Naive thymus-derived CD4-positive, alpha-beta T cell (primary cell): ENCODE measurements around the gene MAGEL2. TPM values are rescaled to one million over a fixed set of nuclear protein-coding genes. Genes with fewer than 3 reads are reported as not detected.
"Not testable (repeated sequence)": the region's sequence is repeated elsewhere in the genome, so short reads cannot be mapped to it uniquely, and the experiment has no call there.

ENCODE experiments used
- ATAC-seq: fragments of 150-1000 bp; cut with Tn5 transposase; 2 replicates; pipeline ENCODE4 v1.10.0; 2021; ENCODE audit warnings: mild to moderate bottlenecking, moderate library complexity
- CTCF ChIA-PET: fragments of 350-600 bp; sonication (Branson Sonifier 250); formaldehyde crosslinking; loops from one replicate; lab custom pipeline; 2021; ENCODE audit warnings: antibody characterized with exemption; lab: Charles Lee
- POLR2A ChIA-PET: fragments of 350-600 bp; sonication (Branson Sonifier 250); formaldehyde crosslinking; loops from one replicate; lab custom pipeline; 2021; ENCODE audit warnings: antibody characterized with exemption, inconsistent platforms; lab: Charles Lee
- DNase-seq, 9 donors: peaks; one replicate each; pipeline versions ENCODE4 v3.0.0 to v3.0.0-alpha.2; 2020 to 2022; ENCODE audit warnings: mixed read lengths in 1 of 9
- H3K27ac ChIP-seq: one replicate; pipeline ENCODE4 v1.7.0; 2013; ENCODE audit warnings: mild to moderate bottlenecking, low read depth, low read length, moderate library complexity
- H3K27me3 ChIP-seq, 2 donors: one replicate each; pipeline ENCODE4 v1.7.0; 2013; ENCODE audit warnings: low read length in 2 of 2, mild to moderate bottlenecking in 2 of 2, moderate library complexity in 2 of 2; ENCODE audit not compliant: control insufficient read depth in 2 of 2, insufficient read depth in 2 of 2
- H3K36me3 ChIP-seq, 3 experiments: 1 replicate in 2 of 3; 2 replicates in 1 of 3; pipeline ENCODE4 v1.7.0; 2013; ENCODE audit warnings: low read length in 3 of 3, mild to moderate bottlenecking in 3 of 3, moderate library complexity in 1 of 3; ENCODE audit not compliant: insufficient read depth in 3 of 3, control insufficient read depth in 2 of 3
- H3K4me1 ChIP-seq, 2 donors: one replicate each; pipeline ENCODE4 v1.7.0; 2013; ENCODE audit warnings: low read length in 2 of 2, mild to moderate bottlenecking in 2 of 2, moderate library complexity in 1 of 2; ENCODE audit not compliant: control insufficient read depth in 2 of 2, insufficient read depth in 2 of 2
- H3K4me3 ChIP-seq: 2 replicates; pipeline ENCODE4 v1.7.0; 2013; ENCODE audit warnings: mild to moderate bottlenecking, low read length
- H3K9me3 ChIP-seq, 3 experiments: 1 replicate in 2 of 3; 2 replicates in 1 of 3; pipeline ENCODE4 v1.7.0; 2013; ENCODE audit warnings: low read length in 3 of 3; ENCODE audit not compliant: control insufficient read depth in 2 of 3
- H3K27ac Mint-ChIP-seq, 9 donors: one replicate each; pipeline ENCODE4 v1.8.0; 2020 to 2022; ENCODE audit warnings: mixed read lengths in 9 of 9, mild to moderate bottlenecking in 8 of 9, moderate library complexity in 5 of 9, inconsistent platforms in 2 of 9
- H3K27me3 Mint-ChIP-seq, 5 donors: one replicate each; pipeline ENCODE4 v1.8.0; 2021 to 2022; ENCODE audit warnings: mixed read lengths in 5 of 5, mild to moderate bottlenecking in 1 of 5
- H3K36me3 Mint-ChIP-seq, 5 donors: one replicate each; pipeline ENCODE4 v1.8.0; 2020 to 2022; ENCODE audit warnings: mixed read lengths in 5 of 5, mild to moderate bottlenecking in 3 of 5, inconsistent platforms in 1 of 5
- H3K4me1 Mint-ChIP-seq, 7 donors: one replicate each; pipeline ENCODE4 v1.8.0; 2020 to 2022; ENCODE audit warnings: mixed read lengths in 7 of 7, mild to moderate bottlenecking in 3 of 7, inconsistent platforms in 1 of 7
- H3K4me3 Mint-ChIP-seq, 10 donors: one replicate each; pipeline ENCODE4 v1.8.0; 2020 to 2022; ENCODE audit warnings: mild to moderate bottlenecking in 10 of 10, mixed read lengths in 10 of 10, moderate library complexity in 6 of 10, inconsistent platforms in 2 of 10
- H3K9me3 Mint-ChIP-seq, 11 donors: one replicate each; pipeline ENCODE4 v1.8.0; 2020 to 2022; ENCODE audit warnings: mixed read lengths in 11 of 11, mild to moderate bottlenecking in 4 of 11, inconsistent platforms in 1 of 11, moderate library complexity in 1 of 11
- intact Hi-C, 2 donors: fragments of 100-400 bp; cut with micrococcal nuclease; formaldehyde crosslinking; loops; one replicate each; pipeline ENCODE4 v1.15.1; 2023
- polyA plus RNA-seq, 2 donors: library from polyadenylated mRNA; unstranded; fragments of 300-500 nt; fragmentation: Illumina TruSeq; gene quantifications; one replicate each; pipeline ENCODE4 v1.2.3, GENCODE V29; 2021
- total RNA-seq, 6 experiments: library from RNA in 5 of 6; stranded (reverse) in 5 of 6; gene quantifications; 1 replicate in 5 of 6; 2 replicates in 1 of 6; pipeline ENCODE4 v1.2.3 and lab custom pipeline; 2021 to 2026

MAGEL2 gene
- total and polyA plus RNA-seq, 7 experiments from 2014 or later, result not detected

DNA sequence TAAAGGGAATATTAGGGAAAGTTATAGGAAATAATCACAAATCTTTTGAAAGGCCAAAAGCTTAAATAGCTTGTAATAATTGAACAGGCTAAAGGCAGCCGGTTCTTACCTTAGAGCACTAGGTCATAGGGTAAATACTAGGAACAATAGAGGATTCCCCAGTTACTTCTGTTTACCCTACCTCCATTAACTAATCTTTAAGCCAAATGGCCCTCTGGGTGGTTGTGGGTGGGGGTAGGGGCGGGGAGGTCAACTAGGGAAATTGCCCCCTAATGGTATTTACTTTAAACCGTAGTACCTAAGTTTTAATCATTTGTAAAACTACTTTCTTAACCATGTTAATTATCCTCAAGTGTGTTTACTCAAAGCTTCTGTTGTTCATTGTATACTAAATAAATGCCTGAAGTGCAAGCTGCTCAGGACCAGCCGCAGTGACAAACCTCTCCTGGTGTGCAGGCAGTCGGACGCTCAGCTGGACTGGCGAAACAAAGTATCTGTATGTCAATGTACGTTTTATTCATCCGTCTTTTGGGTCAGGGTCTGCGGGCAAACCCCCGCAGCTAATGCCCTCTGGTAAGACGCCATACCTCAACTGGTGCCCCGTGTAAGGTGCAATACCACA is 18.9 kb downstream of the MAGEL2 start:
- Mint-ChIP-seq H3K27ac (no peak overlapping the region), H3K4me1 (no peaks in the 10 kb centered on the region), H3K4me3 (no peak overlapping the region), H3K36me3 (no peaks in the 10 kb centered on the region), H3K27me3 (peaks cover 0 to 38% (median 24%) of the 10 kb centered on the region in 5 donors), H3K9me3 (peaks cover 0 to 4% (median 0%) of the 10 kb centered on the region in 11 donors)
- Histone ChIP-seq H3K36me3 (no peaks in the 10 kb centered on the region), H3K4me3 (no peak overlapping the region), H3K9me3 (no peaks in the 10 kb centered on the region), H3K27ac (no peak overlapping the region), H3K27me3 (no peaks in the 10 kb centered on the region), H3K4me1 (no peaks in the 10 kb centered on the region)
- intact Hi-C loops, result no loop called here
- ChIA-PET POLR2A (no interaction called here), CTCF (interaction anchor here (1.7 kb wide), 1 partner anchor 10 kb away, joined by 4 read pairs; no protein-coding TSS in a partner anchor)
- DNase-seq, result no peak
- ATAC-seq, result no peak

DNA sequence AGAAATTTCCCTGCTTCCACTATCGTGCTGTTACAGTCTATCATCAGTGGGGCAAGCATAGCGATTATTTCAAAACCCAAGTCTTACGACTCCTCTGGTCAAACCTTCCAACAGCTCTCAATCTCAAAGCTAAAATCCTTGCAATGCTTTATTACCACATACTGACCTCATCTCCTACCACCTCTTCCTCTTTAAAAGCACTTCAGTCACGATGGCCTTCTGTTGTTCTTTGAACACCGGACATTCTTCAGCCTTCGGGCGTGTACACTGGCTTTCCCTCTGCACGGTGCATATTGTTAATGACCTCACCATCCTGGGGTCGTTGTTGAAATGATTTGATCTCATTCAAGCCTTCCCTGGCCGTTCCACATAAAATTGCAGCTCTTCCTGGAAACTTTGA is 31.1 kb downstream of the MAGEL2 start:
- Histone ChIP-seq H3K36me3 (no peaks in the 10 kb centered on the region), H3K27me3 (no peaks in the 10 kb centered on the region), H3K27ac (no peak overlapping the region), H3K4me1 (no peaks in the 10 kb centered on the region), H3K9me3 (no peaks in the 10 kb centered on the region), H3K4me3 (no peak overlapping the region)
- H3K9me3 Mint-ChIP-seq, result peaks cover 3 to 14% (median 7%) of the 10 kb centered on the region in 11 donors
- ATAC-seq (no peak), DNase-seq (no peak)
- intact Hi-C loops, result no loop called here
- ChIA-PET POLR2A (no interaction called here), CTCF (no interaction called here)
- H3K27me3 Mint-ChIP-seq, result peaks cover 0 to 7% (median 0%) of the 10 kb centered on the region in 5 donors
- H3K36me3 Mint-ChIP-seq, result no peaks in the 10 kb centered on the region
- no peak overlapping the region for H3K4me3 Mint-ChIP-seq
- H3K27ac Mint-ChIP-seq, result no peak overlapping the region
- no peaks in the 10 kb centered on the region for H3K4me1 Mint-ChIP-seq

DNA sequence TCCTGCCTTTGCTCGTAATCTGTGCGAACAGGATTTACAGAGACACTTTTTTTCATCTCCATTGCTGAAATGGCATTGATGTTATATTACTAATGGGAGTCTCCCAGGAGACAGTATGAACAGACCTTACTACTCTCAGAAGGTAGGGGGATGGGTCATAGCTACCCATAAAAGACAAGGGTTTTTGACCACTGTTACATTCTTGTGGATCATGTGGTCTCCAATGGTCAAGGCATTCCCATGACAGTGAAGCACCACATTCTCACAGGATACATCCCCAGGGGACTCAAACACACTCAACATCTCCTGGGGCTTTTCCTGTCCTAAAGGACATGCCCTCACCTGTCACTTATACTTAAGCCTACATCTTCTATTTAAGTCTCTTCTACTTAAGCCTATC is 41.4 kb downstream of the MAGEL2 start:
- intact Hi-C loops, result no loop called here
- no peaks in the 10 kb centered on the region for H3K36me3 ChIP-seq
- Mint-ChIP-seq H3K27ac (no peak overlapping the region), H3K4me3 (no peak overlapping the region), H3K4me1 (no peaks in the 10 kb centered on the region), H3K9me3 (peaks cover 0 to 14% (median 3%) of the 10 kb centered on the region in 11 donors), H3K27me3 (peaks cover 0 to 5% (median 0%) of the 10 kb centered on the region in 5 donors), H3K36me3 (no peaks in the 10 kb centered on the region)
- ATAC-seq (no peak), DNase-seq (no peak)
- H3K4me3 ChIP-seq, result no peak overlapping the region
- H3K4me1 ChIP-seq, result no peaks in the 10 kb centered on the region
- H3K27ac ChIP-seq, result no peak overlapping the region
- POLR2A ChIA-PET, result no interaction called here
- no peaks in the 10 kb centered on the region for H3K27me3 ChIP-seq
- CTCF ChIA-PET, result no interaction called here
- H3K9me3 ChIP-seq, result no peaks in the 10 kb centered on the region

DNA sequence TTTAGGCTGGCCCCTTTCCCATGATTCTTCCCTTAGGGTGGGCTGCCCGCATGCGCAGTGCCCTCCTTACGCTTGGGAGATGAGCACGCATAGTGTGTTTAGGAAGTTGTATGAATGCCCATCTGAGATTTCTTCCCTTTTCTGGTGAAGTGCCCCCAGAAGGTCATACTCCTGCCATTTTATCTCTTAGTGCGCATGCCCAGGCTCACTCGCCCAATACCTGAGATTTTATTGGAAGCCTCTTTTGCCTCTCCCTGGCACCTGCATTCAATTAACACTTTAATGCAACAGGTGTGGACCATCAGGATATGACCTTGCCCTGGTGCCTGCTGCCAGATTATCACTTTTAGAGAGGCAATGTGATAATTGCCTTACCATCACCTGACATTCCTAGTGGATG is 45.5 kb downstream of the MAGEL2 start:
- Histone ChIP-seq H3K9me3 (no peaks in the 10 kb centered on the region), H3K27me3 (no peaks in the 10 kb centered on the region), H3K27ac (no peak overlapping the region), H3K36me3 (no peaks in the 10 kb centered on the region), H3K4me1 (no peaks in the 10 kb centered on the region), H3K4me3 (no peak overlapping the region)
- H3K4me1 Mint-ChIP-seq, result no peaks in the 10 kb centered on the region
- ATAC-seq (no peak), DNase-seq (no peak)
- intact Hi-C loops, result no loop called here
- CTCF ChIA-PET, result no interaction called here
- peaks cover 0 to 5% (median 0%) of the 10 kb centered on the region in 5 donors for H3K27me3 Mint-ChIP-seq
- H3K9me3 Mint-ChIP-seq, result peaks cover 0 to 5% (median 1%) of the 10 kb centered on the region in 11 donors
- H3K4me3 Mint-ChIP-seq, result no peak overlapping the region
- POLR2A ChIA-PET, result interaction anchor here (0.6 kb wide), 1 partner anchor 20 kb away, joined by 4 read pairs; no protein-coding TSS in a partner anchor
- no peak overlapping the region for H3K27ac Mint-ChIP-seq
- no peaks in the 10 kb centered on the region for H3K36me3 Mint-ChIP-seq

DNA sequence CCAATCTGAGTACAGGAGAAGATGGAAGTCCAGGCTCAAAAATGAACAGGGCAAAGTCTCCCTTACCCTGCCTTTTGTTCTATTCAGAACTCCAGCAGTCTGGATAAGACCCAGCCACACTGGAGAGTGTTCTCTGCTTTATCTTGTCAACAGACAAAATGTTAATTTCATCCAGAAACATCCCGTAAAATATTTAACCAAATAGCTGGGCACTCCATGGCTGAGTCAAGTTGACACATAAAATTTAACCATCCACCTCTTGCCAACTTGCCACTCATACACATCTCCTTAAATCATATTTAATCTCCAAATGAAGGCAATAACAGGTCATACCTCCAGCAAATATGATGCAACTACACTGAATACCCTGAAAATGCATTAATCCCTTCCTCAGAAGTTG is 48.6 kb downstream of the MAGEL2 start:
- intact Hi-C loops, result no loop called here
- ChIA-PET CTCF (no interaction called here), POLR2A (no interaction called here)
- Histone ChIP-seq H3K27ac (no peak overlapping the region), H3K4me3 (no peak overlapping the region), H3K36me3 (no peaks in the 10 kb centered on the region), H3K27me3 (no peaks in the 10 kb centered on the region), H3K9me3 (no peaks in the 10 kb centered on the region), H3K4me1 (no peaks in the 10 kb centered on the region)
- H3K4me3 Mint-ChIP-seq, result no peak overlapping the region
- H3K9me3 Mint-ChIP-seq, result peaks cover 0 to 5% (median 0%) of the 10 kb centered on the region in 11 donors
- H3K27me3 Mint-ChIP-seq, result peaks cover 0 to 5% (median 0%) of the 10 kb centered on the region in 5 donors
- ATAC-seq (no peak), DNase-seq (no peak)
- H3K27ac Mint-ChIP-seq, result no peak overlapping the region
- H3K4me1 Mint-ChIP-seq, result no peaks in the 10 kb centered on the region
- no peaks in the 10 kb centered on the region for H3K36me3 Mint-ChIP-seq

DNA sequence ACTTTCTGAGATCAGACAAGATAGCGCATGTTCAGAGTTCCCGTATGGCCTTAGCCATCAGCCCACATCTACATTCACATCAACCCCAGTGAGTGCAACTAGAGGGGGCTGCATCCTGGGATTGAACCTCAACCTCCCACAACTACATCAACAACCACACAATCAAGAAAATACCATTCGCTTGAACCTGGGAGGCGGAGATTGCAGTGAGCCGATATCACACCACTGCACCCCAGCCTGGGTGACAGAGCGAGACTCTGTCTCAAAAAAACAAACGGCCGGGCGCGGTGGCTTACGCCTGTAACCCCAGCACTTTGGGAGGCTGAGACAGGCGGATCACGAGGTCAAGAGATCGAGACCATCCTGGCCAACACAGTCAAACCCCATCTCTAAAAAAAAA is 50.4 kb downstream of the MAGEL2 start:
- H3K36me3 Mint-ChIP-seq, intact Hi-C loops: not testable (repeated sequence)

DNA sequence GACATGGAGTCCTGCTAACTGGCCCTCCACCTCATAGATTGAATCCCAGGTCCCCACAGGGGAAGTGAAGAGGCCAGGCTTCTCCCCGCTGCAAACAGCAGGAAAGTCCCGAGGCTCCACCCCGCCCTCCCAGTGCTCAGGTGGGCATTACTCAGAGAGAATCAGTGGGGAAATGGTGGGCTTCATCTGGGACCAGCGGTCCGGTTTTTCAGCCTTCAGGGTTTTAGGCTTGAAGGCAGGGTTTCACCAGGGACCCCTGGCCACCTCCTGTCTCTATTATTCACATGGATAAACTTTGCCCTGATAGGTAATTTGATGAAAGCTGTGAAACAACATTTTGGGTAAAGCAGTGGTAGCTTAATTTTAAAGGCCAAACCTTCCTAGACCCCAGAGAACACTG is 50.9 kb downstream of the MAGEL2 start:
- Histone ChIP-seq H3K36me3 (no peaks in the 10 kb centered on the region), H3K27ac (no peak overlapping the region), H3K27me3 (no peaks in the 10 kb centered on the region), H3K9me3 (no peaks in the 10 kb centered on the region), H3K4me3 (no peak overlapping the region), H3K4me1 (no peaks in the 10 kb centered on the region)
- no peak overlapping the region for H3K27ac Mint-ChIP-seq
- no peaks in the 10 kb centered on the region for H3K27me3 Mint-ChIP-seq
- ChIA-PET POLR2A (no interaction called here), CTCF (no interaction called here)
- intact Hi-C loops, result no loop called here
- H3K4me3 Mint-ChIP-seq, result no peak overlapping the region
- ATAC-seq, result no peak
- peaks cover 0 to 4% (median 0%) of the 10 kb centered on the region in 11 donors for H3K9me3 Mint-ChIP-seq
- no peaks in the 10 kb centered on the region for H3K36me3 Mint-ChIP-seq
- no peak for DNase-seq
- no peaks in the 10 kb centered on the region for H3K4me1 Mint-ChIP-seq

More for the DNA sequence above, 50.4 kb downstream of the MAGEL2 start:
- H3K4me1 Mint-ChIP-seq, H3K4me3 Mint-ChIP-seq, H3K36me3 ChIP-seq, H3K9me3 ChIP-seq, H3K27me3 ChIP-seq, H3K27ac ChIP-seq, H3K9me3 Mint-ChIP-seq, H3K27me3 Mint-ChIP-seq, H3K4me1 ChIP-seq, DNase-seq, CTCF ChIA-PET, H3K4me3 ChIP-seq, POLR2A ChIA-PET, H3K27ac Mint-ChIP-seq, ATAC-seq: not testable (repeated sequence)
